K562 (cell line): ENCODE measurements around the gene LCE2C. TPM values are rescaled to one million over a fixed set of nuclear protein-coding genes. Genes with fewer than 3 reads are reported as not detected.

Experiments used
- ATAC-seq: fragments of 200-7000 bp; cut with Tn5 transposase; 3 replicates; pipeline ENCODE4 v1.9.1; 2020; ENCODE audit warnings: moderate library complexity
- BruUV-seq: library from RNA; stranded (reverse); fragments of 400-500 nt; replicated peaks from 2 replicates; lab custom pipeline; 2021; lab: Mats Ljungman, UMichigan
- CTCF ChIA-PET: fragments of 300-600 bp; formaldehyde crosslinking; extraction: SDS; loops from one replicate; lab custom pipeline; 2021; ENCODE audit warnings: low intra/inter-chr PET ratio; lab: Yijun Ruan, JAX
- POLR2A ChIA-PET: fragments of 300-600, 350-650 bp; sonication (Branson Sonifier 250); formaldehyde crosslinking; extraction: SDS; loops from one replicate; lab custom pipeline; 2021; ENCODE audit warnings: antibody characterized with exemption, inconsistent platforms; lab: Yijun Ruan, JAX
- DNase-seq, 4 experiments: peaks; one replicate each; pipeline versions ENCODE4 v3.0.0 to v3.0.0-alpha.2; 2011 to 2018; ENCODE audit warnings: low spot score in 3 of 4, mixed read lengths in 3 of 4; ENCODE audit errors: extremely low read depth in 1 of 4
- FAIRE-seq: peaks from 2 replicates; lab custom pipeline; 2011; peaks lifted over from hg19 to GRCh38; lab: Jason Lieb, UNC
- H2AFZ ChIP-seq: 2 replicates; pipeline ENCODE4 v1.6.0; 2011; ENCODE audit warnings: low read depth, low read length, control low read depth, inconsistent platforms
- H3K27ac ChIP-seq: fragments of 200-600 bp; 3 replicates; pipeline ENCODE4 v1.8.0; 2011; ENCODE audit warnings: low read depth, mild to moderate bottlenecking, control low read depth, inconsistent platforms, low read length, moderate library complexity, mixed read lengths; ENCODE audit errors: extremely low read depth
- H3K27me3 ChIP-seq, 2 experiments: fragments of 300-600 bp in 1 of 2; 2 replicates in 1 of 2; 3 replicates in 1 of 2; pipeline versions ENCODE4 v1.6.0 to v1.8.0; 2011; ENCODE audit warnings: inconsistent platforms in 2 of 2, low read length in 2 of 2, mild to moderate bottlenecking in 1 of 2, mixed read lengths in 1 of 2, moderate library complexity in 1 of 2; ENCODE audit not compliant: control insufficient read depth in 2 of 2, insufficient read depth in 2 of 2
- H3K36me3 ChIP-seq: fragments of 300-600 bp; 3 replicates; pipeline ENCODE4 v1.8.0; 2011; ENCODE audit warnings: mild to moderate bottlenecking, low read length, inconsistent platforms; ENCODE audit not compliant: control insufficient read depth, insufficient read depth
- H3K4me1 ChIP-seq, 2 experiments: fragments of 200-600 bp in 1 of 2; replicated peaks in 1 of 2; 2 replicates in 1 of 2; 3 replicates in 1 of 2; pipeline versions ENCODE4 v1.5.1 to v1.8.0; 2011; ENCODE audit warnings: inconsistent platforms in 2 of 2, low read length in 2 of 2, mild to moderate bottlenecking in 1 of 2, mixed read lengths in 1 of 2, moderate library complexity in 1 of 2; ENCODE audit not compliant: control insufficient read depth in 2 of 2, insufficient read depth in 2 of 2
- H3K4me2 ChIP-seq: 2 replicates; pipeline ENCODE4 v1.6.1; 2011; ENCODE audit warnings: low read length, control low read depth, inconsistent platforms, mixed read lengths; ENCODE audit not compliant: insufficient read depth
- H3K4me3 ChIP-seq: fragments of 200-600 bp; sonication (generic), shearing (Covaris generic); 2 replicates; pipeline ENCODE4 v1.5.1; 2016; ENCODE audit warnings: control low read depth, inconsistent platforms
- H3K79me2 ChIP-seq: fragments of 200-600 bp; 3 replicates; pipeline ENCODE4 v1.8.0; 2011; ENCODE audit warnings: low read length, inconsistent platforms; ENCODE audit not compliant: control insufficient read depth, insufficient read depth
- H3K9ac ChIP-seq, 2 experiments: 2 replicates each; pipeline versions ENCODE4 v1.6.0 to v1.6.1; 2011; ENCODE audit warnings: low read depth in 2 of 2, low read length in 2 of 2, control low read depth in 1 of 2, inconsistent platforms in 1 of 2, mild to moderate bottlenecking in 1 of 2, mixed read lengths in 1 of 2; ENCODE audit not compliant: insufficient read depth in 1 of 2
- H3K9me1 ChIP-seq: one replicate; pipeline ENCODE4 v1.6.0; 2011; ENCODE audit warnings: inconsistent platforms, mild to moderate bottlenecking, low read length, moderate library complexity; ENCODE audit not compliant: control insufficient read depth, insufficient read depth
- H3K9me3 ChIP-seq: replicated peaks from 2 replicates; pipeline ENCODE4 v1.5.1; 2011; ENCODE audit warnings: low read depth, low read length, inconsistent platforms; ENCODE audit not compliant: control insufficient read depth, insufficient read depth
- H4K20me1 ChIP-seq: replicated peaks from 2 replicates; pipeline ENCODE4 v1.6.1; 2011; ENCODE audit warnings: low read length, inconsistent platforms, mixed read lengths; ENCODE audit not compliant: control insufficient read depth, insufficient read depth
- ADNP ChIP-seq: fragments of 200-800 bp; sonication (Bioruptor generic); IDR thresholded peaks from 2 replicates; pipeline ENCODE4 v1.6.1; 2016; ENCODE audit warnings: missing genetic modification characterization, missing compliant biosample characterization
- CBFA2T3 ChIP-seq: fragments of 450-650 bp; IDR thresholded peaks from 2 replicates; pipeline ENCODE4 v1.6.1; 2017
- CCNT2 ChIP-seq: IDR thresholded peaks from 2 replicates; pipeline ENCODE4 v1.6.1; 2011; ENCODE audit warnings: borderline replicate concordance, low read depth, mild to moderate bottlenecking, moderate library complexity, mixed read lengths, low read length; ENCODE audit not compliant: insufficient read length; ENCODE audit errors: extremely low read depth
- HNRNPH1 ChIP-seq: fragments of 200-400 bp; formaldehyde crosslinking; optimal IDR thresholded peaks from 2 replicates; pipeline ENCODE3; 2017; ENCODE audit warnings: low read depth, mild to moderate bottlenecking, low read length, moderate library complexity
- HNRNPK ChIP-seq: fragments of 200-400 bp; formaldehyde crosslinking; IDR thresholded peaks from one replicate; pipeline ENCODE4 v1.6.1; 2018; ENCODE audit warnings: mild to moderate bottlenecking, low read depth, low read length; ENCODE audit not compliant: poor library complexity, severe bottlenecking
- JUN ChIP-seq, 2 experiments: sonication (generic) in 1 of 2; formaldehyde crosslinking in 1 of 2; IDR thresholded peaks; 2 replicates each; pipeline versions ENCODE4 v1.6.1 to v1.8.0; 2012 to 2022; ENCODE audit warnings: borderline replicate concordance in 2 of 2, mild to moderate bottlenecking in 2 of 2, improper control_type of control experiment in 1 of 2, low read depth in 1 of 2, low read length in 1 of 2, missing genetic modification reagents in 1 of 2
- PYGO2 ChIP-seq: fragments of 450-650 bp; IDR thresholded peaks from 2 replicates; pipeline ENCODE4 v1.6.1; 2016; ENCODE audit warnings: mild to moderate bottlenecking, missing genetic modification characterization, moderate library complexity, missing compliant biosample characterization
- SAFB ChIP-seq: fragments of 200-400 bp; formaldehyde crosslinking; IDR thresholded peaks from 2 replicates; pipeline ENCODE4 v1.6.1; 2017; ENCODE audit warnings: low read depth, low read length, borderline replicate concordance
- TEAD4 ChIP-seq, 2 experiments: sonication (generic) in 1 of 2; formaldehyde crosslinking in 1 of 2; IDR thresholded peaks; 2 replicates each; pipeline versions ENCODE4 v1.6.1 to v1.8.0; 2012 to 2022; ENCODE audit warnings: borderline replicate concordance in 1 of 2, inconsistent platforms in 1 of 2, low read length in 1 of 2, mild to moderate bottlenecking in 1 of 2, missing genetic modification reagents in 1 of 2
- ZNF347 ChIP-seq: fragments of 450-650 bp; formaldehyde crosslinking; IDR thresholded peaks from 2 replicates; pipeline ENCODE4 v1.4.0; 2020; ENCODE audit warnings: low read depth, mild to moderate bottlenecking, moderate library complexity
- ZNF431 ChIP-seq: sonication (generic); formaldehyde crosslinking; IDR thresholded peaks from 2 replicates; pipeline ENCODE4 v1.8.0; 2022; ENCODE audit warnings: mild to moderate bottlenecking, missing genetic modification reagents
- WGBS: fragments of 100-300 bp; shearing (Covaris generic); methylation state at CpG from one replicate; pipeline ENCODE4 v1.1.6; 2016; ENCODE audit warnings: low coverage, mixed read lengths; ENCODE audit not compliant: insufficient coverage; ENCODE audit errors: missing lambda C conversion rate; 5-methylcytosine and 5-hydroxymethylcytosine counted together
- in situ Hi-C: fragments of 300-500 bp; cut with MboI; formaldehyde crosslinking; loops from 4 replicates; pipeline ENCODE4 v1.15.0; 2018; ENCODE audit warnings: inconsistent platforms, mixed read lengths
- intact Hi-C: fragments of 100-400 bp; cut with micrococcal nuclease; formaldehyde crosslinking; loops from 2 replicates; pipeline ENCODE4 v1.14.2; 2022
- polyA plus RNA-seq, 8 experiments: library from polyadenylated mRNA; depleted of rRNA in 4 of 8; stranded (reverse) in 5 of 8; unstranded in 3 of 8; fragments of >200 nt; fragmentation: Nextera tagmentation in 2 of 8; fragmentation: Illumina TruSeq in 1 of 8; extraction: Ambion mirVana in 2 of 8; extraction: Trizol in 1 of 8; gene quantifications; 2 replicates each; pipeline versions ENCODE4 v1.2.1 to v1.2.3, GENCODE V29; 2011 to 2014; ENCODE audit warnings: inconsistent platforms in 1 of 8, missing spikeins in 1 of 8
- total RNA-seq, 7 experiments: library from RNA; depleted of rRNA in 6 of 7; stranded (reverse); fragments of >200 nt in 6 of 7; fragmentation: Illumina TruSeq in 2 of 7; extraction: Trizol in 2 of 7; gene quantifications; 2 replicates each; pipeline versions ENCODE4 v1.2.1 to v1.2.3, GENCODE V29; 2011 to 2021; ENCODE audit warnings: low replicate concordance in 1 of 7
- TF ChIP-seq, protein P1 (sequence below), 2 experiments: fragments of 450-650 bp; formaldehyde crosslinking in 1 of 2; IDR thresholded peaks; 2 replicates each; pipeline versions ENCODE4 v1.4.0 to v1.6.1; 2014 to 2020; ENCODE audit warnings: mild to moderate bottlenecking in 2 of 2, borderline replicate concordance in 1 of 2, low read depth in 1 of 2

LCE2C gene
- total and polyA plus RNA-seq, 9 of the 15 experiments (the other 6 are each of a cell fraction or from before 2014, with no cell fraction given) = not detected

DNA sequence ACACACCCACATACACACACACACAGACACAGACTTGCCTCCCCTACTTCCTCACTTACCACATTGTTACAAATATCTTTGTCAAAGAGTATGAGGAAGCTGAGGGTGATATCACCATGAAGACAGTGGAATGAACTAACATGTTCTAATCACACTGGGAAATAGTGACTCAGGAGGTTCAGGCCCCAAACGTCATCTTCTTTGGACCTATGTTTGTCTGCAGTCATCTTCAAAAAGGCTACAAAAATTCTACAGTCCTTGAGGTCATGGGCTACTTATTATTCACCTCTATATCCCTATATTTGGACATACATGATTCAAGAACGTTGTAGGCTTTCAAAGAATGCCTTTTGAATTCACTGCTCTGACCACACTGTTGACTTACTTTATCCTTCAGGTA is 2.1 kb upstream of the LCE2C start:
- no peak for FAIRE-seq
- Histone ChIP-seq H3K27ac (no peak overlapping the region), H3K4me3 (no peak overlapping the region), H4K20me1 (no peaks in the 10 kb centered on the region), H3K9me3 (no peaks in the 10 kb centered on the region), H3K79me2 (no peaks in the 10 kb centered on the region)
- in situ Hi-C loops (no loop called here), intact Hi-C loops (no loop called here)
- DNase-seq = no peak
- CTCF ChIA-PET = no interaction called here
- TF ChIP-seq HNRNPK (no peak), HNRNPH1 (no peak), CCNT2 (no peak), JUN (IDR thresholded peaks at IDR 0.05; ENCODE audit: borderline replicate concordance, low read depth, low read length) (no peak), JUN (CRISPR knock-in tag; IDR thresholded peaks at IDR 0.05; ENCODE audit: borderline replicate concordance) (no peak), ZNF431 (no peak), CBFA2T3 (no peak), ZNF347 (CRISPR knock-in tag) (no peak), TEAD4 (IDR thresholded peaks at IDR 0.05; ENCODE audit: low read length) (no peak), TEAD4 (CRISPR knock-in tag; IDR thresholded peaks at IDR 0.05; ENCODE audit: borderline replicate concordance) (no peak), ADNP (tag) (no peak), PYGO2 (tag) (no peak), SAFB (no peak)
- TF ChIP-seq, protein P1, sequence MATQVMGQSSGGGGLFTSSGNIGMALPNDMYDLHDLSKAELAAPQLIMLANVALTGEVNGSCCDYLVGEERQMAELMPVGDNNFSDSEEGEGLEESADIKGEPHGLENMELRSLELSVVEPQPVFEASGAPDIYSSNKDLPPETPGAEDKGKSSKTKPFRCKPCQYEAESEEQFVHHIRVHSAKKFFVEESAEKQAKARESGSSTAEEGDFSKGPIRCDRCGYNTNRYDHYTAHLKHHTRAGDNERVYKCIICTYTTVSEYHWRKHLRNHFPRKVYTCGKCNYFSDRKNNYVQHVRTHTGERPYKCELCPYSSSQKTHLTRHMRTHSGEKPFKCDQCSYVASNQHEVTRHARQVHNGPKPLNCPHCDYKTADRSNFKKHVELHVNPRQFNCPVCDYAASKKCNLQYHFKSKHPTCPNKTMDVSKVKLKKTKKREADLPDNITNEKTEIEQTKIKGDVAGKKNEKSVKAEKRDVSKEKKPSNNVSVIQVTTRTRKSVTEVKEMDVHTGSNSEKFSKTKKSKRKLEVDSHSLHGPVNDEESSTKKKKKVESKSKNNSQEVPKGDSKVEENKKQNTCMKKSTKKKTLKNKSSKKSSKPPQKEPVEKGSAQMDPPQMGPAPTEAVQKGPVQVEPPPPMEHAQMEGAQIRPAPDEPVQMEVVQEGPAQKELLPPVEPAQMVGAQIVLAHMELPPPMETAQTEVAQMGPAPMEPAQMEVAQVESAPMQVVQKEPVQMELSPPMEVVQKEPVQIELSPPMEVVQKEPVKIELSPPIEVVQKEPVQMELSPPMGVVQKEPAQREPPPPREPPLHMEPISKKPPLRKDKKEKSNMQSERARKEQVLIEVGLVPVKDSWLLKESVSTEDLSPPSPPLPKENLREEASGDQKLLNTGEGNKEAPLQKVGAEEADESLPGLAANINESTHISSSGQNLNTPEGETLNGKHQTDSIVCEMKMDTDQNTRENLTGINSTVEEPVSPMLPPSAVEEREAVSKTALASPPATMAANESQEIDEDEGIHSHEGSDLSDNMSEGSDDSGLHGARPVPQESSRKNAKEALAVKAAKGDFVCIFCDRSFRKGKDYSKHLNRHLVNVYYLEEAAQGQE (IDR thresholded peaks at IDR 0.05; ENCODE audit: borderline replicate concordance) = no peak
- TF ChIP-seq, protein P1 (CRISPR knock-in tag; IDR thresholded peaks at IDR 0.05; ENCODE audit: low read depth) = no peak
- TF ChIP-seq, all 486 proteins: peak for 0
- POLR2A ChIA-PET = no interaction called here
- ATAC-seq = no peak
- H3K36me3 ChIP-seq = no peaks in the 10 kb centered on the region
- no peaks in the 10 kb centered on the region for H3K4me1 ChIP-seq
- H3K9me1 ChIP-seq = no peaks in the 10 kb centered on the region
- H3K9ac ChIP-seq = no peak overlapping the region
- no peaks in the 10 kb centered on the region for H3K27me3 ChIP-seq
- H3K4me2 ChIP-seq = no peak overlapping the region
- no peak overlapping the region for H2AFZ ChIP-seq
- BruUV-seq = no TSS peak
- 0% methylated on average over 2 of the region's 2 CpGs for WGBS
